Measurements from ENCODE around the gene NOL4.
"Not testable (repeated sequence)": the region's sequence is repeated elsewhere in the genome, so short reads cannot be mapped to it uniquely, and the experiment has no call there.

The NOL4 gene, protein sequence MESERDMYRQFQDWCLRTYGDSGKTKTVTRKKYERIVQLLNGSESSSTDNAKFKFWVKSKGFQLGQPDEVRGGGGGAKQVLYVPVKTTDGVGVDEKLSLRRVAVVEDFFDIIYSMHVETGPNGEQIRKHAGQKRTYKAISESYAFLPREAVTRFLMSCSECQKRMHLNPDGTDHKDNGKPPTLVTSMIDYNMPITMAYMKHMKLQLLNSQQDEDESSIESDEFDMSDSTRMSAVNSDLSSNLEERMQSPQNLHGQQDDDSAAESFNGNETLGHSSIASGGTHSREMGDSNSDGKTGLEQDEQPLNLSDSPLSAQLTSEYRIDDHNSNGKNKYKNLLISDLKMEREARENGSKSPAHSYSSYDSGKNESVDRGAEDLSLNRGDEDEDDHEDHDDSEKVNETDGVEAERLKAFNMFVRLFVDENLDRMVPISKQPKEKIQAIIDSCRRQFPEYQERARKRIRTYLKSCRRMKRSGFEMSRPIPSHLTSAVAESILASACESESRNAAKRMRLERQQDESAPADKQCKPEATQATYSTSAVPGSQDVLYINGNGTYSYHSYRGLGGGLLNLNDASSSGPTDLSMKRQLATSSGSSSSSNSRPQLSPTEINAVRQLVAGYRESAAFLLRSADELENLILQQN

DNA sequence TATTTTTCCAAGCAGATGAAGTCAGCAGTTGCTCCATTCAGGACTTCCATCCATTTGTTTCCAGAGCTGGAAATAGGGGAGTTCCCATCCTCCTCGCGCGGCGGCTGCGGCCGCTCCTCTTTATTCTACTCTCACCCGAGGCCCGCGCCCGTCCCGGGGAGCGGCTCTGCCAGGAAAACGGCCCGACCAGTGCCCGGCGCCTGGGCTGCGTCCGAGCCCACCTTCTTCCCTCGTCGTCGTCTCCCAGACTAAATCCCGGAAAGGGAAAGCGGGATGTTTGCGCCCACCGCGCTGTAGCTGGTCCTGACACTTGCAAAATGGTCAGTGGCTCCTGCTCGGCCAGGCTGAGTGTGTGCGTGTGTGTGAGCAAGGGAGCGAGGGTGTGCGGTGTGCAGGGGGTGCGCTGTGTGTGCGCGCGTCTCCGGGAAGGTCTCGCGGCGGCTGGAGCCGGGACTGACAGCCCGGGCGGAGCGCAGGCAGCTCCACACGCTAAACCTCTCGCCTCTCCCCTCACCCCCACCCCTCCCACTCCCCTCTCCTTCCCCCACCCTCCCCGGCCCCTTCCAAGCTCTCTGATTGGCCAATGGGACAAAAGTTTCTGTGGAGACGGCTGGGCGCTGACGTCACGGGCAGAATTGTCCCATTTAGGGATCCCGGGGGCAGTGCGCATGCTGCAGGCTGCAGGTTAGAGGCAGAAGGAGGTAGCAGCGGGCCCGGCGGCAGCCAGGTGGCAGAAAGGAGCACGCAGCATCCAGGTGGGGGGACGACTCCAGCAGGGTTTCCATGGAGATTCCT, at the start of gene NOL4:
NOL4 (minus strand) TSS at position 491 of the 795 bp plus-strand sequence. CDS start 1,660 bp downstream, outside the sequence.
- DNase-seq = peak in 1 of 2 donors; percentile 1

- DNase-seq = not testable (repeated sequence)
Observed at GRCh38 chr18:34266029-34266428, 41.3 kb upstream of the NOL4 start.

DNA sequence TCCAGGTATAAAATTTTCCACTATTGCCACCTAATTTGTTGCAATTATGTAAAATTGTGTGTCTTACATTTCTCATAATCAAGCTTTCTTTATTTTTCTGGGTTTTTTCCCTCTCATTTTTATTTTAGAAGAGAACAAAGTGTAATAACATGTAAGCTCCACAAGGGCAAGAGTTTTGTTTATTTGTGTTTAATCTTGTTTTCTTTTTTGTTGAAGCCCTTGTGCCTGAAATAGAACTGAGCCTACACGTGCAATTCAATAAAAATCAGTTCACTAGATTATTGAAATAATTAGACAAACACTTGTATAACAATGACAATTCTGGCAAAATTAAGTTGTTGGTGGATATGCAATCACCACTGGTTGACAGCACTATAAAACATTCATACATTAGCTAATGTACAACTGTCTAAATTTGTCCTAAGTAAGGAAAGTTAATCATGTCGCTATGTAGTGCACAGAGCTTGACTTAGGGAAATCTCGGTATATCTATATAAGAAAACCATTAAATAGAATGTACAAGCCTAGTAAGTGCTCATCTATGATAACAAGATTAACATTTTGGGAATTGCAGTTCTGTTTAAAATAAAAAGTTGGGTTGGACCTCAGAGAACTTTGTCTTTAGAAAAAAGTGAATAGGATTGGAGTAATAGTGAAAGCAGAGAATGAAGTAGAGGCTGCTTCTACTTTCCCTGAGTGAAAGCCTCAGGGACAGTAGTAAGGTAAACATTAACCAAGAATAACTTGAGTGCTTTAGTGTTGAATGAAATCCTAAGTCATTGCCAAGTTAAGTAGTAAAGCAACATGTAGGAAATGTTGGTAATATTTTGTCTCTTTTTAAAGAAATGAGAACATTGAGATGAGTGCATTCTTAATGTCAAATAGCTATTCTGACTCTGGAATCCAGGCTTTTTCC, 37.4 kb upstream of the NOL4 start:
- no peak for DNase-seq

GRCh38 chr18:34258176-34258575, 33.5 kb upstream of the NOL4 start:
- DNase-seq = no peak

DNA sequence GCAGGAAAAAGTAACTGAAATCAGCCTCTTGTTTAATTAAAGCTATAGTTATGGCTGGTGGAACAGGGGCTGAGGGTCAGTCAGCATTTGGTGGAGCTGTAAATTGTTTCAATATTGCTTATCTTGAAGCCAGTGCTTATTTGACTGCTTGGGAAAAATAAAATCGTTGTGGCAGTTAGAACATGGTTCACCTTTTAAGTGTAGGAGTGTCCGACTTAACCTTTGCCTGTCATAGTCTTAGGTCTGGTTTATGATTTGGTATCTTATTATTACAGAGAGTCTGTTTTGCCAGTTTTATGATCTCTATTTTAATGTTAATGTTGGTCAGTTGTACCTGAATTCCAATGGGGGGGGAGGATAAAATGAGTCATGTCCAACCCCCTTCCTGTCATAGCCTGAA, 27.2 kb upstream of the NOL4 start:
- DNase-seq = no peak

DNA sequence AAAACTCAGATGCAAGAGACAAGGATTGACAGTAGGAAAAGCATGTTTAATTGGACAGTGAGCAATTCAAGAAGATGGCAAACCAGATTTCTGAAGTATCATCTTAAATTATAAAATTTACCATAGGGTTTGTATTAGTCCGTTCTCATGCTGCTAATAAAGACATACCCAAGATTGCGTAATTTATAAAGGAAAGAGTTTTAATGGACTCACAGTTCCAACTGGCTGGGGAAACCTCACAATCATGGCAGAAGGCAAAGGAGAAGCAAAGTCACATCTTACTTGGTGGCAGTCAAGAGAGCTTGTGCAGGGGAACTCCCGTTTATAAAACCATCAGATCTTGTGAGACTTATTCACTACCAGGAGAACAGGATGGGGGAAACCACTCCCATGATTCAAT, 24.0 kb upstream of the NOL4 start:
- no peak for DNase-seq

- no peak for DNase-seq
Observed at GRCh38 chr18:34242739-34243138, 18.0 kb upstream of the NOL4 start.

- DNase-seq = not testable (repeated sequence)
Observed at GRCh38 chr18:34233781-34234388, 9.2 kb upstream of the NOL4 start.

DNA sequence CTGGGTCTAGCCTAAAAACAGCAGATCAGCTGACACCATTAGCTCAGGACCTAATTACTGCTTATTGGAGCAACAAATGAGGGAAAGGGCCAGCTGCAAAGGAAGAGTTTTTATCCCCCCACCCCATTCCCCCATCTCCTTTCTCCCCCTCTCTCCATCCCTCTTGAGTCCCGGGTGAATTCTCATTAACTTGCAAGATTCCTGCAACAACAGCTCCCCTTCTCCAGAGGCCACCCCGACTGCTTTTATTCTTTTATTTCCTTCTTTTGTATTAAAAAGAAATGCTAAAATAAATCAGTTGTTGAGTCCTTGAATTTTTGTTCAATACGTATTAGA, 473 bp upstream of the NOL4 start:
- DNase-seq = no peak

GRCh38 chr18:34223893-34224422, 755 bp downstream of the NOL4 start:
- DNase-seq = no peak

GRCh38 chr18:34223164-34223892, 1.4 kb downstream of the NOL4 start:
- no peak for DNase-seq

- no peak for DNase-seq
Observed at GRCh38 chr18:34222307-34223163, 2.2 kb downstream of the NOL4 start.

DNA sequence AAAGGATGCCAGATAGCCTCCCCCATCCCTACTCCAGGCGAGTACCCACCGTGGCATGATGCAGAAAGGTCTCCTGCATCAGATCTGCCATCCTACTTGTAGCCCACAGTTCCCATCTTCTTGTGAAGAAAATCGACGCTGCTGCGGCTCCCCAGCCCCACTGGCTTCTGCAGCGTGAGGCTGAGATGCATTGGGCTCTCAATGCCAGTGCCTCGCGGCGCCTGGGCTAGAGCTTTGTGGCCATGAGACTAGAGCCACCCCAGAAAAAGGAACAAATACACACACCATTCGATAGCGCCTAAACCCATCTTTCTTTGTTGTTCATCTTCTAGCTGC, 2.8 kb downstream of the NOL4 start:
- no peak for DNase-seq

GRCh38 chr18:34220081-34220815, 4.5 kb downstream of the NOL4 start:
- DNase-seq = no peak

- DNase-seq = no peak
Observed at GRCh38 chr18:34219651-34220050, 5.1 kb downstream of the NOL4 start.

GRCh38 chr18:34212511-34212910, 12.2 kb downstream of the NOL4 start:
- no peak for DNase-seq

DNA sequence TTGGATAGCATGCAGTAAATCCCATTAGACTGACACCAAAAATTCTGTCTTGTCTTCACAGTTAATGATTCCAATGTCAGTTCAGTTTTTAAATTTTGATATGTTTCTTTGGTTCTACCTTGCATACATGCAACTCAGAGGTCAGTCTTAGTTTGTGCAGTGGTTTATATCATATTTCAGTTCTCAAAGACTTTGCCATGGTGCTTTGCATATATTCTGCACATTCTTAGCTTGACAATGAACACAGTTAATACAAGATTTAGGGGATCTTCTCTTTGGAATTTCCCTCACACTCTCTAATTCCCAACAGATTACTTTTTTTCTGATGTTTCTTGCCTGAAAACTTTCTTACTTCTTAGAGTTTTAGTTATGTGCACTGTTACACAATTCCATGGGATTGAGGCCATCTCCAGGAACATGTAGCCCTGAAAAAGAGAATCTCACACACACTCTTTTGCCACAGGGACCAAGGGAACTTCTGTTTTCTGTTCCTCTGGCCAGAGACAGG, 17.3 kb downstream of the NOL4 start:
- no peak for DNase-seq

- no peak for DNase-seq
Observed at GRCh38 chr18:34203866-34204265, 20.8 kb downstream of the NOL4 start.

GRCh38 chr18:34196256-34196655, 28.5 kb downstream of the NOL4 start:
- no peak for DNase-seq

Data from inflammatory macrophage treated with lipopolysaccharide for 1 hour (primary cell).